SU-DHL-6 (cell line): Measurements from ENCODE around the gene SEMA4D.

Experiments
- CTCF ChIP-seq: fragments of 200-600 bp; sonication (generic); IDR thresholded peaks from one replicate; pipeline ENCODE4 v1.5.1; 2017; ENCODE audit warnings: antibody characterized with exemption, mild to moderate bottlenecking, low read length, moderate library complexity; ENCODE audit not compliant: insufficient read depth, poor library complexity, severe bottlenecking
- EZH2phosphoT487 ChIP-seq: fragments of 200-600 bp; sonication (generic), shearing (Covaris generic); conservative IDR thresholded peaks from 2 replicates; pipeline ENCODE4 v1.6.1; 2018; ENCODE audit warnings: mild to moderate bottlenecking, antibody characterized with exemption, low read length, moderate library complexity, mixed read lengths

GRCh38 chr9:89474939-89475338, 23.0 kb downstream of the SEMA4D start:
- TF ChIP-seq CTCF (no peak), EZH2phosphoT487 (no peak)
